Prostate gland (tissue), 2 donors: ENCODE measurements around the gene MAPK14. TPM values are rescaled to one million over a fixed set of nuclear protein-coding genes. Genes with fewer than 3 reads are reported as not detected.

Experiments used
- DNase-seq: peaks from one replicate; pipeline ENCODE4 v3.0.0-alpha.2; 2019; ENCODE audit warnings: low spot score
- H3K27ac ChIP-seq, 2 donors: fragments of 200-600 bp; sonication (generic); 2 replicates each; pipeline ENCODE4 v1.5.1; 2017 to 2019
- H3K27me3 ChIP-seq: fragments of 200-600 bp; sonication (generic); replicated peaks from 2 replicates; pipeline ENCODE4 v1.5.1; 2019; ENCODE audit not compliant: insufficient read depth
- H3K36me3 ChIP-seq, 2 donors: fragments of 200-600 bp; sonication (generic); 1 replicate in 1 of 2; 2 replicates in 1 of 2; pipeline versions ENCODE4 v1.5.1 to v1.8.1; 2017 to 2019
- H3K4me1 ChIP-seq: fragments of 200-600 bp; sonication (generic); replicated peaks from 2 replicates; pipeline ENCODE4 v1.5.1; 2019
- H3K4me3 ChIP-seq, 2 donors: fragments of 200-600 bp; sonication (generic); 2 replicates each; pipeline ENCODE4 v1.5.1; 2017 to 2019
- H3K9me3 ChIP-seq: fragments of 200-600 bp; sonication (generic); 2 replicates; pipeline ENCODE4 v1.5.1; 2017
- CTCF ChIP-seq, 4 experiments: fragments of 200-600 bp in 2 of 4; fragments of 450-650 bp in 2 of 4; sonication (generic) in 2 of 4; IDR thresholded peaks; 1 replicate in 3 of 4; 2 replicates in 1 of 4; pipeline ENCODE4 v1.5.1; 2016 to 2019; ENCODE audit warnings: antibody characterized with exemption in 4 of 4, mild to moderate bottlenecking in 2 of 4, moderate library complexity in 2 of 4
- POLR2A ChIP-seq: fragments of 450-650 bp; IDR thresholded peaks from one replicate; pipeline ENCODE4 v1.6.1; 2016; ENCODE audit warnings: antibody characterized with exemption, mild to moderate bottlenecking
- POLR2AphosphoS5 ChIP-seq: sonication (generic); formaldehyde crosslinking; IDR thresholded peaks from one replicate; pipeline ENCODE4 v1.6.1; 2017; ENCODE audit warnings: antibody characterized with exemption
- WGBS: methylation state at CpG from one replicate; pipeline ENCODE4 v1.1.5; 2018; 5-methylcytosine and 5-hydroxymethylcytosine counted together
- intact Hi-C: fragments of 100-400 bp; cut with DNase I; formaldehyde crosslinking; loops from one replicate; pipeline ENCODE4 v1.14.2; 2022
- total RNA-seq, 2 donors: library from RNA; depleted of rRNA; stranded (reverse); fragments of >200 nt; gene quantifications; one replicate each; pipeline ENCODE4 v1.1.0, GENCODE V29; 2016

MAPK14 gene
- total RNA-seq, 2 donors from 2014 or later = 36.7 to 43.2 TPM

GRCh38 chr6:36052097-36052496 is 24.5 kb downstream of the MAPK14 start:
- no peaks in the 10 kb centered on the region for H3K4me1 ChIP-seq
- TF ChIP-seq POLR2AphosphoS5 = peak; percentile 71
- no peak for TF ChIP-seq POLR2A
- H3K27ac ChIP-seq = no peak overlapping the region
- no peaks in the 10 kb centered on the region for H3K27me3 ChIP-seq
- 3% methylated on average over 2 of the region's 2 CpGs for WGBS
- H3K4me3 ChIP-seq = no peak overlapping the region
- DNase-seq = peak; percentile 58
- H3K9me3 ChIP-seq = no peaks in the 10 kb centered on the region
- intact Hi-C loops = no loop called here
- no peaks in the 10 kb centered on the region for H3K36me3 ChIP-seq

- Histone ChIP-seq H3K27me3 (no peaks in the 10 kb centered on the region), H3K27ac (no peak overlapping the region), H3K9me3 (no peaks in the 10 kb centered on the region), H3K36me3 (no peaks in the 10 kb centered on the region), H3K4me1 (no peaks in the 10 kb centered on the region), H3K4me3 (no peak overlapping the region)
- TF ChIP-seq POLR2A = no peak
- no peak for TF ChIP-seq CTCF (IDR thresholded peaks at IDR 0.05)
- no peak for TF ChIP-seq POLR2AphosphoS5
- WGBS = 9% methylated on average over 2 of the region's 2 CpGs
- intact Hi-C loops = no loop called here
- no peak for DNase-seq
Measured at GRCh38 chr6:36053878-36054277, 26.3 kb downstream of the MAPK14 start.

GRCh38 chr6:36054415-36054814 is 26.8 kb downstream of the MAPK14 start:
- Histone ChIP-seq H3K36me3 (no peaks in the 10 kb centered on the region), H3K4me1 (no peaks in the 10 kb centered on the region), H3K27ac (no peak overlapping the region), H3K27me3 (no peaks in the 10 kb centered on the region), H3K4me3 (no peak overlapping the region), H3K9me3 (no peaks in the 10 kb centered on the region)
- intact Hi-C loops = no loop called here
- no peak for DNase-seq
- no peak for TF ChIP-seq CTCF (IDR thresholded peaks at IDR 0.05)
- no peak for TF ChIP-seq POLR2A
- no peak for TF ChIP-seq POLR2AphosphoS5
- WGBS = 51% methylated on average over 2 of the region's 2 CpGs

- no peak overlapping the region for H3K27ac ChIP-seq
- no peaks in the 10 kb centered on the region for H3K27me3 ChIP-seq
- no peak for TF ChIP-seq CTCF (IDR thresholded peaks at IDR 0.05)
- H3K9me3 ChIP-seq = no peaks in the 10 kb centered on the region
- intact Hi-C loops = no loop called here
- 22% methylated on average over 2 of the region's 2 CpGs for WGBS
- no peak for DNase-seq
- no peaks in the 10 kb centered on the region for H3K36me3 ChIP-seq
- no peaks in the 10 kb centered on the region for H3K4me1 ChIP-seq
- H3K4me3 ChIP-seq = no peak overlapping the region
Measured at GRCh38 chr6:36054956-36055355, 27.3 kb downstream of the MAPK14 start.

- no peaks in the 10 kb centered on the region for H3K36me3 ChIP-seq
- H3K4me3 ChIP-seq = no peak overlapping the region
- DNase-seq = no peak
- no peaks in the 10 kb centered on the region for H3K27me3 ChIP-seq
- H3K27ac ChIP-seq = no peak overlapping the region
- WGBS = 20% methylated on average over 1 of the region's 1 CpG
- TF ChIP-seq CTCF (IDR thresholded peaks at IDR 0.05) = no peak
- TF ChIP-seq POLR2AphosphoS5 = no peak
- no peak for TF ChIP-seq POLR2A
- intact Hi-C loops = no loop called here
- H3K4me1 ChIP-seq = no peaks in the 10 kb centered on the region
- H3K9me3 ChIP-seq = no peaks in the 10 kb centered on the region
Measured at GRCh38 chr6:36056178-36056577, 28.6 kb downstream of the MAPK14 start.
